Right cardiac atrium (tissue), 5 donors: ENCODE results near the gene GRIK2. TPM values are rescaled to one million over a fixed set of nuclear protein-coding genes. Genes with fewer than 3 reads are reported as not detected.

ENCODE experiments used
- ATAC-seq, 2 donors: fragments of 200-7000 bp; cut with Tn5 transposase; one replicate each; pipeline versions ENCODE4 v1.8.0 to v1.9.1; 2020; ENCODE audit warnings: moderate library complexity in 2 of 2, mild to moderate bottlenecking in 1 of 2
- DNase-seq, 3 donors: peaks; one replicate each; pipeline ENCODE4 v3.0.0-alpha.2; 2020
- H3K27ac ChIP-seq: one replicate; pipeline ENCODE4 v1.5.1; 2013; ENCODE audit warnings: mild to moderate bottlenecking, low read length, control low read depth, moderate library complexity
- H3K27me3 ChIP-seq: one replicate; pipeline ENCODE4 v1.6.1; 2013; ENCODE audit not compliant: control insufficient read depth, insufficient read depth
- H3K4me1 ChIP-seq: one replicate; pipeline ENCODE4 v1.6.1; 2013; ENCODE audit warnings: low read length; ENCODE audit not compliant: control insufficient read depth, insufficient read depth
- H3K4me3 ChIP-seq: one replicate; pipeline ENCODE4 v1.5.1; 2013; ENCODE audit warnings: low read length, control low read depth
- H3K9me3 ChIP-seq: one replicate; pipeline ENCODE4 v1.6.1; 2013; ENCODE audit warnings: low read length; ENCODE audit not compliant: control insufficient read depth
- WGBS: extraction: QIAGEN DNeasy Blood & Tissue Kit; methylation state at CpG from one replicate; pipeline ENCODE4 v1.1.7; 2013; 5-methylcytosine and 5-hydroxymethylcytosine counted together
- intact Hi-C, 4 donors: fragments of 100-400 bp; cut with DNase I; formaldehyde crosslinking; loops; one replicate each; pipeline versions ENCODE4 v1.11.0 to v1.14.0; 2022 to 2023
- polyA plus RNA-seq: library from polyadenylated mRNA; stranded (reverse); fragments of 200-250 nt; gene quantifications from one replicate; pipeline ENCODE4 v1.2.3, GENCODE V29; 2013
- total RNA-seq, 4 donors: library from RNA; stranded (reverse); fragmentation: NEBNext Ultra II Directional; extraction: Animal tissue kit (Norgen Biotek cat#: 25700); gene quantifications; one replicate each; pipeline ENCODE4 v1.2.1, GENCODE V29; 2021
- donor health status: healthy with polysubstance abuse.
- donor health status: DM: no; HTN: yes; CAD: no.
- donor health status: DM: no; HTN: no; CAD: no.
- donor health status: DM: no; HTN: yes; CAD: no; lungs with severe emphysema.
- donor health status: DM: yes; HTN: yes; CAD: no.

GRIK2 gene
- total and polyA plus RNA-seq, 5 donors, result 7.6 to 26.7 (median 15.2) TPM

DNA sequence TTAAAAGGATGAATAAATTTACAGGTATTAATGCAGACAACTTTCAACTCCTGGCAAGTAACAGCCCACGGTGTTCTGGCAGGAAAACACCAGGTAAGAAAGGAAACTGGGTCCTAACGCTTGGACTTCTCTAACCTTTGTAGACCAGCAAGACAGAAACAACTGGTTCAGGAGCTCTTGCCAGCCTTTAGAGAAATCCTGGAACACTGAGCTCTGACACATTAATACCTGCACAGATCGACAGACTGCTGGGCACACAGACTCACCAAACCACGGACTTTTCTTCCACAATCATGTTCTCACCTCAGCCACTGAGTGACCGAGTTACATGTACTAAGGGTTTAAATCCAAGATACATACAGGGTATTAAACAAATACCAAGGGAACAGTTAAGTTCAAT is 36.3 kb downstream of the GRIK2 start:
- DNase-seq (no peak), ATAC-seq (no peak)
- no peaks in the 10 kb centered on the region for H3K9me3 ChIP-seq
- no peaks in the 10 kb centered on the region for H3K4me1 ChIP-seq
- H3K27ac ChIP-seq, result no peak overlapping the region
- no peaks in the 10 kb centered on the region for H3K27me3 ChIP-seq
- 72% methylated on average over 5 of the region's 5 CpGs for WGBS
- intact Hi-C loops, result no loop called here
- H3K4me3 ChIP-seq, result no peak overlapping the region

DNA sequence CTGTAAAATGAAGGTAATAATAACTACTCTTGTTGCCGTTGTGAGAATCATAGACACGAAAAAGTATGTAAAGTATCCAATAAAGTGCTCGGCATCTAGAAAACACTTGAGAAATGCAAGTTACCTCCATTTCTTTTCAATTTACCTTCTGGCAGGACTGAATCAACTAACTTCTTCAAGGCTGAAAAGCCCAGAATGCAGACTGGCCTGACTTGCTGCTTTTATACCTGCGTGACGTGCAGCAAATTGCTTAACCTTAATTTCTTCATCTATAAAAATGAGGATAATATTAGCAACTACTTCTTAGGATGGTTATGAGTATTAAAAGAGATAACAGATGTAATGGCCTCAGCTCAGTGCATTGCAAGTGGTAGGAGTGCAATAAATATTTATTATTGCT is 39.6 kb downstream of the GRIK2 start:
- no peak for DNase-seq
- intact Hi-C loops, result no loop called here
- ATAC-seq, result no peak

DNA sequence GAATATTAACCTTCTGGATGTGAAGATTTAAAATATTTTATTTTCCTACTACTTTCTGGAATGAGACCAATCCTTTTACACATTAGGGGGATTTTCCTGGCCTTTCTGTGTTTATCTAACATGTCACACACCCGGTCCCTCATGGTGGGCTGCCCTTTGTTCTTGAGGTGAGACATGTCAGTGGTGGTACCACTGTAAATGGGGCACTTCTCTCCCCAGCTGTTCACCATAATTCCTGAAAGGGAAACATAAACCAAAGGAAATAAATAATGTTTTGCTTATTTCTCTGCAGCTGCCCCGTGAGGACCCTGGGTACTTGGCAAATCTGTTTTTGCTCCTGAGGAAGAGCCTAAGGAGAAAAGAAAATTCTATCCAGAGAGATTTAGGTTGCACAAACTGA is 41.1 kb downstream of the GRIK2 start:
- no peak for ATAC-seq
- no peaks in the 10 kb centered on the region for H3K9me3 ChIP-seq
- H3K27ac ChIP-seq, result no peak overlapping the region
- no peak for DNase-seq
- intact Hi-C loops, result no loop called here
- no peaks in the 10 kb centered on the region for H3K4me1 ChIP-seq
- no peaks in the 10 kb centered on the region for H3K27me3 ChIP-seq
- no peak overlapping the region for H3K4me3 ChIP-seq
- WGBS, result 45% methylated on average over 2 of the region's 2 CpGs

More for the DNA sequence above, 39.6 kb downstream of the GRIK2 start:
- H3K4me3 ChIP-seq, result no peak overlapping the region
- no peaks in the 10 kb centered on the region for H3K4me1 ChIP-seq
- no peaks in the 10 kb centered on the region for H3K27me3 ChIP-seq
- WGBS, result 89% methylated on average over 5 of the region's 5 CpGs
- H3K27ac ChIP-seq, result no peak overlapping the region
- no peaks in the 10 kb centered on the region for H3K9me3 ChIP-seq

DNA sequence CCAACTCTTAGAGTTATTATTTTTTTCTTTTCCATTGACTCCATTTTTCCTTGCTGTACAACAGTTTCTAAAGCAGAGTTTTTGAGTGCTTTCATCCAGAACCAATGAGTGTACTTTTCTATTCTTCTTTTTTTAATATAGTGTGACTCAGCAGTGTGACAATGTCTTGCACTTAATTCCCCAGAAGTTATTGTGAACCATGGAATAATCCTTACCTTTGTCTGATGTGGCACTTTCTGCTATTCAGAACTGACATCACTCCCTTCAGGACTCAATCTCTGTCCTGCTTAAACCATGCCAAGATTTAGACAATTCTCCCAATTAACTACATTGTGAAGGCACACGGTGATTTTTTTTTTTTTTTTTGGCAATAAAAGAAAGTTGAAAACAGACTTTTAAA is 41.5 kb downstream of the GRIK2 start:
- no peak for DNase-seq
- Histone ChIP-seq H3K9me3 (no peaks in the 10 kb centered on the region), H3K27me3 (no peaks in the 10 kb centered on the region), H3K4me3 (no peak overlapping the region), H3K4me1 (no peaks in the 10 kb centered on the region), H3K27ac (no peak overlapping the region)
- ATAC-seq, result no peak
- 62% methylated on average over 1 of the region's 1 CpG for WGBS
- intact Hi-C loops, result no loop called here

DNA sequence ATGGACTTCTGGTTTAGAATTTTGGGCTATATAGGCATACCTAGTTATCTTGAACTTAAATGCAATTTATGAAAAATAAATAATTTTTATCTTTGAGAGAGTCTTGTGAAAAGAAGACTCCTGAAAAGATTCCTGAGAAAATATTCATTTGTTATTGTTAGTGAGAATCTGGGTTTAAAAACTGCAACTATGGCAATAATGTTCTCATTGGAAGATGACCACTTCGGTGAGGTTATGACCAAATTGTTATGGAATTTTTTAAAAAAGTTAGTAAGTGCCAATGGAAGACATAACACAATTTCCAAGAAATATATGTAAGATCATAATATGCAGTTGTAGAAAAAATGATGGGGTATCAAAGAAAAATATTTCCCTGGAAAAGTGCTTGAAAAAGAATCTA is 46.3 kb downstream of the GRIK2 start:
- no peak for ATAC-seq
- no peak overlapping the region for H3K27ac ChIP-seq
- WGBS, result 73% methylated on average over 1 of the region's 1 CpG
- H3K4me3 ChIP-seq, result no peak overlapping the region
- H3K9me3 ChIP-seq, result no peaks in the 10 kb centered on the region
- intact Hi-C loops, result no loop called here
- H3K27me3 ChIP-seq, result no peaks in the 10 kb centered on the region
- DNase-seq, result no peak
- no peaks in the 10 kb centered on the region for H3K4me1 ChIP-seq

DNA sequence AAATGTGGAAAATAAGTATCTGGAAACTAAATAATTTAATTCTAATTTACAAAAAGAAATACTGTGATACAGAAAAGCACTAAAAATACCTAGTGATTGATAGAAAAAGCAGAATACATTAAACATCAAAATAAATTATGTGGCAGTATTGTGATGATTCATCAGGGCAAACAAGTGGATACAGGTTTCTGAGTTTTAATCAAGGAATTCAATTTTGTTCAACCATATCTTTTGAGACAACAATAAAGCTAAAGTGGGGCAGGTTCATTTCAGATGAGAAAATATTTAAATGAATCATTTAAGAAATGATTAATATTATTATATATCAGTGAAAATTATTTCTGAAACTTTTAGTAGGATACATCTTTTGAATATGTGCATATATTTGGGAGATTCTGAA is 49.8 kb downstream of the GRIK2 start:
- intact Hi-C loops, result no loop called here
- no peaks in the 10 kb centered on the region for H3K4me1 ChIP-seq

DNA sequence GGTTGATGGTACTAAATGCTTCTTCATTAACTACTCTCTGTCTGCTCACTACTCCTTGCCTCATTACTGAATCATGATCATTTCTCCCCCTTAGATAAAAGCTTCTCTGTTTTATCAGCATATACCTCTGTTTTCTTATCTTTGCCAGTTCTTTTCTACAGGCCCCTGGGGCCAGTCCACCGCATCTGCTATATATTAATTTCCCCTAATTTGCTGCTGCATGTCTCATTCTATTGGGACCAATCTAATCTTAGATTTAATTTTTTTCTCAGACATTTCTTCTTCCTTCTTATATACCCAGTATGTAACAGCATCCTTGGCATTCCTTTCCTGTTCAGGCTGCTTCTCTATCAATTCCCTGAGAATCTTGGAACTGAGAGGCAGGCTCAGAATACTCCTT is 51.2 kb downstream of the GRIK2 start:
- 63% methylated on average over 1 of the region's 1 CpG for WGBS

More for the DNA sequence above, 49.8 kb downstream of the GRIK2 start:
- no peaks in the 10 kb centered on the region for H3K27me3 ChIP-seq
- ATAC-seq (no peak), DNase-seq (no peak)
- no peak overlapping the region for H3K4me3 ChIP-seq
- H3K27ac ChIP-seq, result no peak overlapping the region
- H3K9me3 ChIP-seq, result no peaks in the 10 kb centered on the region

DNA sequence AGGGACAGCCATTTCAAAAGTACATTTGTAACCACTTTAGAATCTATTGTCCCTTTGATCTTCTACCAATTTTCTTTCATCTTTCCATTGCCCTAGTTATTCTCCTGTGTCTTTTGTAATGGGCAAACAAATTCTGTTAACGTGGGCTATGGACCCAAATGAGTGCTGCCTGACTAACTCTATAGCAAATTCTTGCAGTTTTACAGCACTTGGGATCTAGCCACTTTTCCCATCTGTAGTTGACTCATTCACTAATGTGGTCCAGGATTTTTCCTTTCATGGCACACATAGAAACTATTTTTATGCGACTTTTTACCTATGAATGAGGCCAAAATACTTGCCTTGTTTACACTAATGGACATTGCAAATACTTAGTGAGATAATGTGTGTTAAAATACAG is 52.0 kb downstream of the GRIK2 start:
- no peak overlapping the region for H3K27ac ChIP-seq
- no peaks in the 10 kb centered on the region for H3K27me3 ChIP-seq
- intact Hi-C loops, result no loop called here
- no peaks in the 10 kb centered on the region for H3K4me1 ChIP-seq
- H3K9me3 ChIP-seq, result no peaks in the 10 kb centered on the region
- no peak for ATAC-seq
- DNase-seq, result no peak
- H3K4me3 ChIP-seq, result no peak overlapping the region
- WGBS, result 54% methylated on average over 2 of the region's 2 CpGs

More for the DNA sequence above, 51.2 kb downstream of the GRIK2 start:
- H3K27ac ChIP-seq, result no peak overlapping the region
- intact Hi-C loops, result no loop called here
- DNase-seq (no peak), ATAC-seq (no peak)
- H3K4me3 ChIP-seq, result no peak overlapping the region
- no peaks in the 10 kb centered on the region for H3K9me3 ChIP-seq
- H3K4me1 ChIP-seq, result no peaks in the 10 kb centered on the region
- no peaks in the 10 kb centered on the region for H3K27me3 ChIP-seq

DNA sequence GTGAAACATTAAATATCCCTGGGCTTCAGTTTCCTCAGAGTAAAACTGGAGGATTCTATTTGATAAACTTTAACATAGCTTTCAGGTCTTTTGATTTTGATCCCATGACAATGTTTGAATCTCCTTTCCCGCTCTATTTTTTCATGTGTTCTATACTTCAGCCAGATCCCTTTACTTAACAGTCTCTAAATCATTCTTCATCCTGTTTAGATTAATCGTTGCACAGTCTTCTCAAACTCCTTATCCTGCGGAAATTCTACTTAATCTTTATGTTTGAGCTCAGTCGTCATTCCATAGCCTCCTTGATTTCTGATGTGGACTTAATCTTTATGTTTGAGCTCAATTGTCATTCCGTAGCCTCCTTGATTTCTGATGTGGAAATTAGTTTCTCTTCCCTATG is 57.4 kb downstream of the GRIK2 start:
- no peak for ATAC-seq
- H3K27me3 ChIP-seq, result no peaks in the 10 kb centered on the region
- 74% methylated on average over 5 of the region's 5 CpGs for WGBS

DNA sequence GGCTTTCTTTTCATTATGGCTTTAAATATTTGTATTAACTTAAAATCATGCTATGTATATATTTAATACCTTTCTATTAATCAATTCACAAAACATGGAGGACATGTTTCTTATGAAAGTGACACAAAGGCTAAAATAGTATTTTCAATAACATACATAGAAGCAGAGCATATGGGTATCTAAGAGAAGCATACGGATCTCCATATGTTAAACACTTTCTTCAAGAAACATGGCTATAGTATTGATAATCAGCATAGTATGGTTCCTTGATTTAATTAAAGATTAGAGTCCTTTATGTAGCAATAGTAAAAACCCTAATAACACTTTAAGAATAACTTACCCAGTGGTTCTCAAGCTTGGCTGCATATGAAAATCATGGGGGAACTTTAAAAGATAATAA is 58.5 kb downstream of the GRIK2 start:
- intact Hi-C loops, result no loop called here
- Histone ChIP-seq H3K27me3 (no peaks in the 10 kb centered on the region), H3K9me3 (no peaks in the 10 kb centered on the region), H3K4me3 (no peak overlapping the region), H3K27ac (no peak overlapping the region), H3K4me1 (no peaks in the 10 kb centered on the region)
- WGBS, result 92% methylated on average over 1 of the region's 1 CpG
- ATAC-seq (no peak), DNase-seq (no peak)

More for the DNA sequence above, 57.4 kb downstream of the GRIK2 start:
- Histone ChIP-seq H3K4me1 (no peaks in the 10 kb centered on the region), H3K27ac (no peak overlapping the region), H3K9me3 (no peaks in the 10 kb centered on the region), H3K4me3 (no peak overlapping the region)
- no peak for DNase-seq
- intact Hi-C loops, result no loop called here

DNA sequence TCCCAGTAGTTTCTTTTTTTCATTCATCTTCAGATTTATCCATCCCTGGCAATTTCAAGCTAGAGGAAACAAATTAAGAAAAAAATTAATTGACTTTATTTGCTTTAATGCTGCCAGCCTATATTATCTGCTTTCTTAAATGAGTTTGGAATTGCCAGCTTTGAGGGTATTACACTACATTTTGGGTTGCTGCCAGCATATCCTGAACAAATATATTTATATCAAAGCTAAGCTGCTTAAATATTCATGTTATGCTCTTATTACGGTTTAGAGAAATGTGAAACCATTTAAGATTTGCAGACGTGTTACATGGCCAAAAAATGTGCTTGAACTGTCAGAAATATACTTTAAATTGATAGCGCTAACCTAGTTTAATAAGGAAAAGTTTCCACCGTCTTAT is 59.7 kb downstream of the GRIK2 start:
- no peak for DNase-seq
- intact Hi-C loops, result no loop called here
- H3K27me3 ChIP-seq, result no peaks in the 10 kb centered on the region
- no peak overlapping the region for H3K27ac ChIP-seq
- 53% methylated on average over 4 of the region's 4 CpGs for WGBS
- no peaks in the 10 kb centered on the region for H3K4me1 ChIP-seq
- H3K4me3 ChIP-seq, result no peak overlapping the region
- ATAC-seq, result no peak
- no peaks in the 10 kb centered on the region for H3K9me3 ChIP-seq

DNA sequence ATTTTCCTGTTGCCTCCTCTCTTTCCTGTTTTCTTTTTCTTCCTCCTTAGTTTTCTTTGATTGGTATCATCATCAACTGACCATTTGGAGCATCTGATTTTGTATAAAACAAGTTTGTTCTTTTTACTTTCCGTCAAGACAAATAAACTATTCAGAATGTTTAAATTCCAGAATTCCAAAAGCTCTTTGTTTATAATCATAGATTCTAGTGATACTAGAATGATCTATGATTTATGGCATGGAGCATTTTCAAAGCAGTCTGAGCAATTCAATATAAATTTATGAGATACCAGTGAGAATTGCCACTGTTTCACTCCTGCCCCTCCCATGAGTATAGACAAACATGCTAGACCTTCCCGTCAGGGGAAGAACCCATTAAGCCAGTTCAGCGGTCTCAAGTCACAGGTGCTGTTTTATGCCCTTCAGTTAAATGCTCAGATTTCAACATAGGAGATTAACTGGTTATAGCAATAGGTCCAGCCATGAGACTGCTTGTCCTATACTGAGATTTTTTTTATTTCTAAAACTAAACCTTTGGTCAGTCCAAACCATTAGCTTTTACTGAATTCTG is 60.7 kb downstream of the GRIK2 start:
- Histone ChIP-seq H3K4me3 (no peak overlapping the region), H3K27me3 (no peaks in the 10 kb centered on the region), H3K27ac (no peak overlapping the region), H3K4me1 (no peaks in the 10 kb centered on the region), H3K9me3 (no peaks in the 10 kb centered on the region)
- 80% methylated on average over 3 of the region's 3 CpGs for WGBS
- intact Hi-C loops, result no loop called here
- DNase-seq (no peak), ATAC-seq (no peak)
